Nephron progenitor cell (in vitro differentiated cells): ENCODE measurements around the gene ZNF678.

Experiments
- DNase-seq: peaks from one replicate; pipeline ENCODE4 v3.0.0; 2021
- H3K27ac Mint-ChIP-seq: 2 replicates; pipeline ENCODE4 v1.8.0; 2021; ENCODE audit warnings: mild to moderate bottlenecking, moderate library complexity, mixed read lengths
- H3K27me3 Mint-ChIP-seq: 2 replicates; pipeline ENCODE4 v1.8.0; 2021; ENCODE audit warnings: mild to moderate bottlenecking, low read depth, mixed read lengths; ENCODE audit not compliant: poor library complexity
- H3K36me3 Mint-ChIP-seq: 2 replicates; pipeline ENCODE4 v1.8.0; 2021; ENCODE audit warnings: low read depth, mixed read lengths
- H3K4me1 Mint-ChIP-seq: 2 replicates; pipeline ENCODE4 v1.8.0; 2021; ENCODE audit warnings: mixed read lengths
- H3K4me3 Mint-ChIP-seq: 2 replicates; pipeline ENCODE4 v1.8.0; 2021; ENCODE audit warnings: mild to moderate bottlenecking, moderate library complexity, mixed read lengths
- H3K9me3 Mint-ChIP-seq: 2 replicates; pipeline ENCODE4 v1.8.0; 2021; ENCODE audit warnings: mild to moderate bottlenecking, moderate library complexity, mixed read lengths
- TF ChIP-seq, protein P1 (sequence below): fragments of 200-600 bp; sonication (generic); IDR thresholded peaks from 2 replicates; pipeline ENCODE4 v1.5.0; 2021; ENCODE audit warnings: antibody characterized with exemption

ZNF678 gene

GRCh38 chr1:227558732-227559262, 4.6 kb upstream of the ZNF678 start:
- H3K9me3 Mint-ChIP-seq: peaks cover 53% of the 10 kb centered on the region
- no peak overlapping the region for H3K4me3 Mint-ChIP-seq
- peaks cover 17% of the 10 kb centered on the region for H3K27me3 Mint-ChIP-seq
- peaks cover 24% of the 10 kb centered on the region for H3K36me3 Mint-ChIP-seq
- H3K27ac Mint-ChIP-seq: no peak overlapping the region
- TF ChIP-seq, protein P1, sequence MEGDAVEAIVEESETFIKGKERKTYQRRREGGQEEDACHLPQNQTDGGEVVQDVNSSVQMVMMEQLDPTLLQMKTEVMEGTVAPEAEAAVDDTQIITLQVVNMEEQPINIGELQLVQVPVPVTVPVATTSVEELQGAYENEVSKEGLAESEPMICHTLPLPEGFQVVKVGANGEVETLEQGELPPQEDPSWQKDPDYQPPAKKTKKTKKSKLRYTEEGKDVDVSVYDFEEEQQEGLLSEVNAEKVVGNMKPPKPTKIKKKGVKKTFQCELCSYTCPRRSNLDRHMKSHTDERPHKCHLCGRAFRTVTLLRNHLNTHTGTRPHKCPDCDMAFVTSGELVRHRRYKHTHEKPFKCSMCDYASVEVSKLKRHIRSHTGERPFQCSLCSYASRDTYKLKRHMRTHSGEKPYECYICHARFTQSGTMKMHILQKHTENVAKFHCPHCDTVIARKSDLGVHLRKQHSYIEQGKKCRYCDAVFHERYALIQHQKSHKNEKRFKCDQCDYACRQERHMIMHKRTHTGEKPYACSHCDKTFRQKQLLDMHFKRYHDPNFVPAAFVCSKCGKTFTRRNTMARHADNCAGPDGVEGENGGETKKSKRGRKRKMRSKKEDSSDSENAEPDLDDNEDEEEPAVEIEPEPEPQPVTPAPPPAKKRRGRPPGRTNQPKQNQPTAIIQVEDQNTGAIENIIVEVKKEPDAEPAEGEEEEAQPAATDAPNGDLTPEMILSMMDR: no peak
- peaks cover 2% of the 10 kb centered on the region for H3K4me1 Mint-ChIP-seq
- DNase-seq: no peak

- H3K9me3 Mint-ChIP-seq: peaks cover 53% of the 10 kb centered on the region
- peaks cover 17% of the 10 kb centered on the region for H3K27me3 Mint-ChIP-seq
- H3K27ac Mint-ChIP-seq: no peak overlapping the region
- H3K4me3 Mint-ChIP-seq: no peak overlapping the region
- H3K36me3 Mint-ChIP-seq: peaks cover 31% of the 10 kb centered on the region
- peaks cover 9% of the 10 kb centered on the region for H3K4me1 Mint-ChIP-seq
- DNase-seq: no peak
- TF ChIP-seq, protein P1: no peak
These were observed 3.9 kb upstream of the ZNF678 start for GRCh38 chr1:227559499-227559898.

DNA sequence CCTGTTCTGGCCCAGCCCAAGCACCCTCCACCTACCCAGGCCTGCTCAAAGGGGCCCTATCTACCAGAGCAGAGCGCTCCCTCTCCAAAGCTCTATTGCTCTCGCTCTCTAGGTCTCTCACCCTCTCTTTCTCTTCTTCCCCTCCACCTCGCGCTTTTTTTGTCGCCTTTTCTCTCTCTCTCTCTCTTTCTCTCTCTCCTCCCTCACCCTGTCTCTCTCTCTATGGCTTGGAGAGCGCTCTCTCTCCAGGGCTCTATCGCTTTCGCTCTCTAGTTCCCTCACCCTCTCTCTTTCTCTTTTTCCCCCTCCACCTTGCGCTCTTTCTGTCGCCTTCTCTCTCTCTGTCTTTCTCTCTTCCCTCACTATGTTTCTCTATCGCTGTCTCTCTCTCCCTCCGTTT, 3.4 kb upstream of the ZNF678 start:
- H3K9me3 Mint-ChIP-seq: peaks cover 53% of the 10 kb centered on the region
- no peak overlapping the region for H3K27ac Mint-ChIP-seq
- H3K4me1 Mint-ChIP-seq: peaks cover 10% of the 10 kb centered on the region
- no peak overlapping the region for H3K4me3 Mint-ChIP-seq
- no peak for DNase-seq
- peaks cover 36% of the 10 kb centered on the region for H3K36me3 Mint-ChIP-seq
- TF ChIP-seq, protein P1: no peak
- peaks cover 17% of the 10 kb centered on the region for H3K27me3 Mint-ChIP-seq

- Mint-ChIP-seq H3K36me3 (peaks cover 42% of the 10 kb centered on the region), H3K4me3 (no peak overlapping the region), H3K4me1 (peaks cover 10% of the 10 kb centered on the region), H3K9me3 (peaks cover 59% of the 10 kb centered on the region), H3K27me3 (peaks cover 17% of the 10 kb centered on the region), H3K27ac (no peak overlapping the region)
- DNase-seq: no peak
- TF ChIP-seq, protein P1: no peak
These were observed 2.8 kb upstream of the ZNF678 start for GRCh38 chr1:227560393-227561173.

DNA sequence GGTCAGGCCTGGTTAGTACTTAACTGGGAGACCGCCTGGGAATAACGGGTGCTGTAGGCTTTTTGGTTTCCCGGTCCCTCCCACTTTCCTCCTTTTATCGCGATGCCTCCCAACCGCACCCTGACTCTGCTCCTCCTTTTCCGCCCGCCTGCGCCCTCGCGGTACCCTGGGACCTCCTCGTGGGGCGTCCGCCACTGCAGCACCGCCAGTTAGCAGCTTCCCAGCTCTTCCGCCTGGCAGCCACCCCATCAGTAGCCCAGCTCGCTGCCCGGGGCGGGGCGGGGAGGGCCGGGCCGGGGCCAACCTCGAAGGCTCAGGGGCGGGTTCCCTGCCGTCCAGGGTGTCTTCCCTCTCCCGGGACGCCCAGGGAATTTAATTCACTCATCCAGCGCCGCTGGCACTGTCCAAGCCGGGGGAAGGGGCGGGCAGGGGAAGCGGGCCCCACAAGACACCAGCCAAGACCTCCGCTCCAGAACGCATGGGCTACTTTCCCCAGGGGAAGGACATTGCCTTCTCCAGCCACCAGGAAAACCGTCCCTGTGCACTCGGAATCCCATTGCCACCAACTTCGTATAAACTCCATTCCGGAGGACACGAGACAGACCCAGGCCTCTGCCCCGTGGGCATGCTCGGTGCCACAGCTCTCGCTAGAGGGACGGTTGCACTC, 2.0 kb upstream of the ZNF678 start:
- no peak for DNase-seq
- H3K27ac Mint-ChIP-seq: no peak overlapping the region
- peaks cover 62% of the 10 kb centered on the region for H3K9me3 Mint-ChIP-seq
- peaks cover 50% of the 10 kb centered on the region for H3K36me3 Mint-ChIP-seq
- TF ChIP-seq, protein P1: no peak
- peaks cover 13% of the 10 kb centered on the region for H3K27me3 Mint-ChIP-seq
- H3K4me3 Mint-ChIP-seq: no peak overlapping the region
- peaks cover 10% of the 10 kb centered on the region for H3K4me1 Mint-ChIP-seq
